ENCODE data around the gene NR1H4.

NR1H4 gene

DNA sequence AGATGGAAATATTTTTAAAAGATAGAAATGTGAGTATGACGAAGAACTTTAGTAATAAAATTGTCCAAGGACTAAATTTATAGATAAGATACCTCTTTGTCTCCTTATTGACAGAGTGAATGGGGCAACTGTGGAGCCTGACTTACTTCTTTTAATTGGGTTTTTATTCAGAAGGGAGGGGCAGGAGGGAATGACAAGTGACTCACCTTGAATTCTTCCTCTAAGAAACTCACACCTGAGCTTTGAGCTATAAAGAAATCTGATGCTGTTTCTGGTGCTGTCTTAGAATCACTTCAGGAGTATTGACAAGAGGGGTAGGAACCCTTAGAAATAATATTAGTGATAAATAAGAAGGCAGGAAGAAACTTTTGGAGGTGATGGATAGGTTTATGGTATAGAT lies 951 bp downstream of the NR1H4 start:
- DNase-seq (ENCODE audit: low read depth), result no peak
- in situ Hi-C loops (cut with HindIII; ENCODE audit: low sequenced_read_pairs), result no loop called here
- TF ChIP-seq CTCF (IDR thresholded peaks at IDR 0.05; ENCODE audit: low read depth, low read length, missing control alignments), result no peak
- no peak overlapping the region for H3K4me3 ChIP-seq (ENCODE audit: low read depth, low read length)

DNA sequence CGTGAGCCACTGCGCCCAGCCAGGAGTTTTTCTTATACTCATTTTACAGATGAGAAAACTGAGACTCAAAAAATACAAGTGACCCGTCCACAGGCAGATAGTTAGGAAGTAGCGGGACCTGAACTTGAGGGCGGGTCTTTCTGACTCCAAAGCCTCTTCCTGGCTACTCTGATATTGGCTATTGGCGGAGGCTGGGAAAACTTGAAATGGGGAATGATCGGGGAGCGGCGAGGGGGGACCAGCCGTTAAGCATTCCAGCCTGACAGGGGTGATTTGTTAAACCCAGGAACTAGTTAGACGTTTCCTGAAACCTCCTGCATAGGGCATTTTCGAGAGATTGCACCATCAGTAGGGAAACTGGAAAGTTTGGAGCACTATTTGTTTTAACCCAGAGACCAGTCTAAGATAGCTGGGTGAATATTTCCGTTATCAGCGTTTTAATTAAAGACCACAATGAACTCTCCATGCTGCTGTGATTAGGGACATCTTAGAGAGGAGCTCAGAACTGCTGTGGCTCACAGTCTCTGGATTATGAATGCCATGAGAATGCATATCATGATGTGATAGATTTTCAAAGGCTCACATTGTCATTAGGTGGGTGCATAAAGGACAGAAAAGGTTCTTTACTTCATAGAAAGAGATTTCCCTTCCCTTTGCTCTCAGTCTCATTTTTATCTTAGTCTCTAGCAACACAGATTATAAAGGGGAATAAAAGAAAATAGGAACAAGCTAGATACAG lies 2.5 kb downstream of the NR1H4 start:
- no peak overlapping the region for H3K4me3 ChIP-seq (ENCODE audit: low read depth, low read length)
- no peak for TF ChIP-seq CTCF (IDR thresholded peaks at IDR 0.05; ENCODE audit: low read depth, low read length, missing control alignments)
- in situ Hi-C loops (cut with HindIII; ENCODE audit: low sequenced_read_pairs), result no loop called here
- no peak for DNase-seq (ENCODE audit: low read depth)

DNA sequence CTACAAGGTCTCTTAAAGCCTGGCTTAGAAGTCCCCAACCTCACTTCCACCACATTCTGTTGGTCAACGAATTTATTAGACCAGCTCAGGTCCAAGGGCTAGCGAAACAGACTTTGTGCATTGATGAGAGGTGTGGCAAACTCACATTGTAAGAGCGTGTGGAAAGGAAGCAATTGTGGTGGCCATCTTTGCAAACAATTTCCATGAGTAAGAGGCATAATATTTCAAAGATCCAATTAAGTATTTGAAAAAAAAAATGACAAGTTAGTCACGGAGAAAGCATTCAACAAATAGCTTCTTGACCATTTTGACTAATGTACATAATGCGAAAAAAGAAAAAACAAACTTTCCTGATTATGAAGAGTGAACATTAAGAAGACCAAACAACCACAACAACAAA lies 7.4 kb downstream of the NR1H4 start:
- in situ Hi-C loops (cut with HindIII; ENCODE audit: low sequenced_read_pairs), result no loop called here
- H3K4me3 ChIP-seq (ENCODE audit: low read depth, low read length), result no peak overlapping the region
- DNase-seq (ENCODE audit: low read depth), result no peak
- no peak for TF ChIP-seq CTCF (IDR thresholded peaks at IDR 0.05; ENCODE audit: low read depth, low read length, missing control alignments)

GRCh38 chr12:100484183-100484886 lies 10.7 kb downstream of the NR1H4 start:
- no peak for TF ChIP-seq CTCF (IDR thresholded peaks at IDR 0.05; ENCODE audit: low read depth, low read length, missing control alignments)
- DNase-seq (ENCODE audit: low read depth), result no peak
- in situ Hi-C loops (cut with HindIII; ENCODE audit: low sequenced_read_pairs), result no loop called here
- no peak overlapping the region for H3K4me3 ChIP-seq (ENCODE audit: low read depth, low read length)

DNA sequence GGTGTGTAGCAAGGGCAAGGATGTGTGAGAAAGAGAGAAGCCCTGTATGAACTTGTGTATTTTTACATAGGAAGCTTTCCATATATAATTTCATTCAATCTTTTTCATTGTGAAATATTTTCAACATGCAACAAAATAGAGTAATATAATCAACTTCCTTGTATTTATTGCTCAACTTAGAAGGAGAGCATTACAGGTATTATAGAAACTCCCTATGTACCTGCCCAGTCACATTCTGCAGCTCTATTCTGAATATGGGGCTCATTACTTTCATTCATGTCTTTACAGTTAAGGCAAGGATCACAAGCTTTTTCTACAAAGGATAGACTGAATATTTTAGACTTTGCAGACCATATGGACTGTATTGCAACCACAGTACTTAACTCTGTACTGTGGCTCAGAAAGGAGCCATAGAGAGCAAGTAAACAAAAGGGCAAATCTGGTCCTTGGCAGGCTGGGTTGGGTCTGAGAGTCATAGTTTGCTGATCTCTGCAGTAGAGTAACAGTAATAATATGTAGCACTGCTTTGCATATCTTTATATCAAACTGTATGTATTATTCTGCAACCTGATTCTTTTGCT lies 11.3 kb downstream of the NR1H4 start:
- DNase-seq (ENCODE audit: low read depth), result no peak
- H3K4me3 ChIP-seq (ENCODE audit: low read depth, low read length), result no peak overlapping the region
- no peak for TF ChIP-seq CTCF (IDR thresholded peaks at IDR 0.05; ENCODE audit: low read depth, low read length, missing control alignments)
- in situ Hi-C loops (cut with HindIII; ENCODE audit: low sequenced_read_pairs), result no loop called here

DNA sequence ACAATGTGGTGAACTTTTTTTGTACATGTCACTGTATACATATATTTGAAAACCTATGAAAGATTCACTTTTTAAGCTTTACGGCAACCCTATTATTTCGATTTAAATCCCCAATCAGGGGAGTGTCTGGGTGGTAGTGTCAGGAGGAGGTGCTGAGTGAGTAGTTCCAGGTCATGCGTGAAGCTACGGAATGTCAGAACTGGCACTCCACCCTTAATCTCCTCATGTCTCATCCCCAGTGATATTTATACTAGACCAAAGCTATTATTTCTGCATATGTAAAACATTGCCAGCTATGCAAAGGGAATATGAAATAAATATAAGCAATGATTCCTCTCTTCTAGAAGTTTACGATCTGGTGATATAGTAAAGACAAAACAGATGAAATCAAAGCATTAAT lies 12.3 kb downstream of the NR1H4 start:
- DNase-seq (ENCODE audit: low read depth), result no peak
- no peak overlapping the region for H3K4me3 ChIP-seq (ENCODE audit: low read depth, low read length)
- in situ Hi-C loops (cut with HindIII; ENCODE audit: low sequenced_read_pairs), result no loop called here
- TF ChIP-seq CTCF (IDR thresholded peaks at IDR 0.05; ENCODE audit: low read depth, low read length, missing control alignments), result no peak

All from astrocyte of the cerebellum (primary cell).